ENCODE data around the gene PDZRN4.

DNA sequence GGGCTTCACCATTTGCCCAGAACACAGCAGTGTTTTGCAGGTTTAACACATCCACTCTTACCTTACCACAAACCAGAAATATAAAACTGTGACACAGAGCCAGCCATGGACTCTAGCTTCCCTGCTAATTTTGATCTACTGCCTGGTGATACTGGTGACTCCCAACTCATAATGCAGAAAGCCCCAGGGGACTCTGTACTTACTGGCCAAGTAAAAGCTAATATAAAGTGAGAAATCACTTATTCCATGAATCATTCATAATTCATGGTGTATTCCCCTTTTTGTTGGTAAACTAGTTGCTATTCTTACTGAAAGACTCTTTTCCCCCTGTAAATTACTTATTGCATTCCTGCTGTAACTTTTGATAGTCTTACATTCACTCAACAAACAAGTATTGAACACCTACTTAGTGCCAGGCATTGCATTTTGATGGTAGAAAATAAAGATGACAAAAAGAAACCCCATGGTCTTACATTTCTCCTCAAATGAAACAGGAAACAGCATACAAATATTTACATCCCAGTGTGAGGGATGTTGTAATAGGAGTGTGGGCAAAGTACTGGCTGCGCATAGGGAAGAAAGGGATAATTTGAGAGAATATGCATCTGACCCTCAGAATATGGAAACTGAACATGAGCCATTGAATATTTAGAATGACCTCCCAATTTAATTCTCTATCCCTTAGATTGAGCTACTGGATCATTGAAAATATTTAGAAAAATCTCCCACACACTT is 279.6 kb downstream of the PDZRN4 start:
- TF ChIP-seq CTCF (IDR thresholded peaks at IDR 0.05 in 8 of 11, conservative IDR thresholded peaks at IDR 0.05 in 3 of 11) (no peak), POLR2AphosphoS5 (IDR thresholded peaks at IDR 0.05) (no peak), POLR2A (IDR thresholded peaks at IDR 0.05) (no peak)

Measured in spleen (tissue), 7 donors.